ENCODE results near the gene TSPAN18.

DNA sequence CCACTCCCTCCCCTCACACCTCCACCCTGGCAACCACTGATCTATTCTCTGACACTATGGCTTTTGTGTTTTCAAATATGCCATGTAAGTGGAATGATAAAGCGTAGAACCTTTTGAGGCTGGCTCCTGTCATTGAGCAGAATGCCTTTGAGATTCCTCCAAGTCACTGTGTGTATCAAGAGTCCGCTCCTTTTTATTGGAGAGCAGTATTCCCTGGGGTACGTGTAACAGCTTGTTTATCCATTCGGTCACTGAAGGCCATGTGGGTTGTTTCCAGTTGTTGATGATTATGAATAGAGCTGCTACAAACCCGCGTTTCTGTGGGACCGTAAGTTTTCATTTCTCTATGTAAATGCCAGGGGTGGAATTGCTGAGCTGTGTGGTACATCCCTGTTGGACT lies 213.6 kb downstream of the TSPAN18 start:
- TF ChIP-seq, protein P1, sequence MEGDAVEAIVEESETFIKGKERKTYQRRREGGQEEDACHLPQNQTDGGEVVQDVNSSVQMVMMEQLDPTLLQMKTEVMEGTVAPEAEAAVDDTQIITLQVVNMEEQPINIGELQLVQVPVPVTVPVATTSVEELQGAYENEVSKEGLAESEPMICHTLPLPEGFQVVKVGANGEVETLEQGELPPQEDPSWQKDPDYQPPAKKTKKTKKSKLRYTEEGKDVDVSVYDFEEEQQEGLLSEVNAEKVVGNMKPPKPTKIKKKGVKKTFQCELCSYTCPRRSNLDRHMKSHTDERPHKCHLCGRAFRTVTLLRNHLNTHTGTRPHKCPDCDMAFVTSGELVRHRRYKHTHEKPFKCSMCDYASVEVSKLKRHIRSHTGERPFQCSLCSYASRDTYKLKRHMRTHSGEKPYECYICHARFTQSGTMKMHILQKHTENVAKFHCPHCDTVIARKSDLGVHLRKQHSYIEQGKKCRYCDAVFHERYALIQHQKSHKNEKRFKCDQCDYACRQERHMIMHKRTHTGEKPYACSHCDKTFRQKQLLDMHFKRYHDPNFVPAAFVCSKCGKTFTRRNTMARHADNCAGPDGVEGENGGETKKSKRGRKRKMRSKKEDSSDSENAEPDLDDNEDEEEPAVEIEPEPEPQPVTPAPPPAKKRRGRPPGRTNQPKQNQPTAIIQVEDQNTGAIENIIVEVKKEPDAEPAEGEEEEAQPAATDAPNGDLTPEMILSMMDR (IDR thresholded peaks at IDR 0.05) = no peak
- TF ChIP-seq POLR2A (IDR thresholded peaks at IDR 0.05) = no peak
